Aorta (tissue), 5 donors: ENCODE measurements around the gene MTUS2. TPM values are rescaled to one million over a fixed set of nuclear protein-coding genes. Genes with fewer than 3 reads are reported as not detected.

Source experiments
- ATAC-seq: fragments of 200-7000 bp; cut with Tn5 transposase; one replicate; pipeline ENCODE4 v1.9.1; 2022; ENCODE audit warnings: moderate library complexity; ENCODE audit not compliant: low FRiP score
- DNase-seq, 2 donors: peaks; one replicate each; pipeline ENCODE4 v3.0.0-alpha.2; 2020
- H3K27ac ChIP-seq, 2 donors: one replicate each; pipeline ENCODE4 v1.5.1; 2013; ENCODE audit warnings: low read length in 2 of 2, mild to moderate bottlenecking in 2 of 2, moderate library complexity in 2 of 2, control low read depth in 1 of 2, inconsistent platforms in 1 of 2, low read depth in 1 of 2
- H3K27me3 ChIP-seq, 2 donors: one replicate each; pipeline ENCODE4 v1.6.1; 2013; ENCODE audit warnings: control low read depth in 1 of 2, low read length in 1 of 2, mild to moderate bottlenecking in 1 of 2, moderate library complexity in 1 of 2; ENCODE audit not compliant: insufficient read depth in 2 of 2, control insufficient read depth in 1 of 2
- H3K36me3 ChIP-seq, 2 donors: one replicate each; pipeline ENCODE4 v1.6.1; 2013; ENCODE audit warnings: control low read depth in 1 of 2, low read length in 1 of 2, mild to moderate bottlenecking in 1 of 2; ENCODE audit not compliant: insufficient read depth in 2 of 2, control insufficient read depth in 1 of 2
- H3K4me1 ChIP-seq, 2 donors: one replicate each; pipeline ENCODE4 v1.6.1; 2013; ENCODE audit warnings: low read length in 2 of 2, control low read depth in 1 of 2, mild to moderate bottlenecking in 1 of 2, moderate library complexity in 1 of 2; ENCODE audit not compliant: insufficient read depth in 2 of 2, control insufficient read depth in 1 of 2
- H3K4me3 ChIP-seq, 2 donors: one replicate each; pipeline ENCODE4 v1.5.1; 2013; ENCODE audit warnings: low read length in 2 of 2, control low read depth in 1 of 2, mild to moderate bottlenecking in 1 of 2
- H3K9me3 ChIP-seq: one replicate; pipeline ENCODE4 v1.6.1; 2013; ENCODE audit warnings: mild to moderate bottlenecking, low read length; ENCODE audit not compliant: control insufficient read depth
- WGBS, 2 donors: extraction: QIAGEN DNeasy Blood & Tissue Kit; methylation state at CpG; one replicate each; pipeline ENCODE4 v1.1.7; 2013; 5-methylcytosine and 5-hydroxymethylcytosine counted together
- intact Hi-C, 2 donors: fragments of 100-400 bp; cut with DNase I; formaldehyde crosslinking; loops; one replicate each; pipeline versions ENCODE4 v1.14.2 to v1.15.0; 2022
- polyA plus RNA-seq, 2 donors: library from polyadenylated mRNA; stranded (reverse); fragments of 200-250 nt; gene quantifications; one replicate each; pipeline ENCODE4 v1.2.3, GENCODE V29; 2013
- total RNA-seq, 2 donors: library from RNA; stranded (reverse); fragmentation: NEBNext Ultra II Directional; extraction: Animal tissue kit (Norgen Biotek cat#: 25700); gene quantifications; one replicate each; pipeline ENCODE4 v1.2.1, GENCODE V29; 2021
- donor health status: healthy with polysubstance abuse.
- donor health status: Bipolar disorder and iron deficiency.
- donor health status: DM: no; HTN: no; CAD: no.
- donor health status: DM: no; HTN: no; CAD: no.
- donor health status: DM: yes; HTN: yes; CAD: no.

The MTUS2 gene
- total and polyA plus RNA-seq, 4 donors: 3.5 to 12.1 (median 8.6) TPM

- H3K27ac ChIP-seq: no peak overlapping the region
- intact Hi-C loops: no loop called here
- 52 to 55% methylated on average over 3 of the region's 3 CpGs for WGBS, 2 donors
These were observed 471.9 kb downstream of the MTUS2 start for GRCh38 chr13:29292045-29292444.

GRCh38 chr13:29294821-29295220, 474.7 kb downstream of the MTUS2 start:
- Histone ChIP-seq H3K36me3 (no peaks in the 10 kb centered on the region), H3K27me3 (no peaks in the 10 kb centered on the region), H3K4me3 (no peak overlapping the region), H3K9me3 (no peaks in the 10 kb centered on the region), H3K27ac (no peak overlapping the region), H3K4me1 (no peaks in the 10 kb centered on the region)
- intact Hi-C loops: no loop called here
- ATAC-seq (no peak), DNase-seq (no peak)
- WGBS, 2 donors: 0% methylated on average over 1 of the region's 1 CpG

More at GRCh38 chr13:29292045-29292444, 471.9 kb downstream of the MTUS2 start:
- Histone ChIP-seq H3K9me3 (no peaks in the 10 kb centered on the region), H3K4me3 (no peak overlapping the region), H3K4me1 (no peaks in the 10 kb centered on the region), H3K36me3 (peaks cover 0 to 3% of the 10 kb centered on the region in 2 donors), H3K27me3 (no peaks in the 10 kb centered on the region)
- DNase-seq (no peak), ATAC-seq (no peak)

- DNase-seq (no peak), ATAC-seq (no peak)
- intact Hi-C loops: no loop called here
- Histone ChIP-seq H3K27ac (no peak overlapping the region), H3K36me3 (no peaks in the 10 kb centered on the region), H3K4me3 (no peak overlapping the region), H3K9me3 (no peaks in the 10 kb centered on the region), H3K4me1 (no peaks in the 10 kb centered on the region), H3K27me3 (no peaks in the 10 kb centered on the region)
- WGBS, 2 donors: 70 to 86% methylated on average over 1 of the region's 1 CpG
These were observed 480.9 kb downstream of the MTUS2 start for GRCh38 chr13:29301027-29301426.

- no peaks in the 10 kb centered on the region for H3K9me3 ChIP-seq
- DNase-seq: no peak
- H3K36me3 ChIP-seq: no peaks in the 10 kb centered on the region
- H3K4me1 ChIP-seq: no peaks in the 10 kb centered on the region
- H3K4me3 ChIP-seq: no peak overlapping the region
- H3K27ac ChIP-seq: no peak overlapping the region
- intact Hi-C loops: no loop called here
- no peak for ATAC-seq
- no peaks in the 10 kb centered on the region for H3K27me3 ChIP-seq
These were observed 484.0 kb downstream of the MTUS2 start for GRCh38 chr13:29304148-29304547.

- intact Hi-C loops: no loop called here
- H3K9me3 ChIP-seq: no peaks in the 10 kb centered on the region
- H3K4me3 ChIP-seq: no peak overlapping the region
- no peaks in the 10 kb centered on the region for H3K27me3 ChIP-seq
- WGBS, 2 donors: 80 to 90% methylated on average over 2 of the region's 2 CpGs
- H3K4me1 ChIP-seq: no peaks in the 10 kb centered on the region
- ATAC-seq: no peak
- no peak for DNase-seq
- H3K36me3 ChIP-seq: no peaks in the 10 kb centered on the region
- no peak overlapping the region for H3K27ac ChIP-seq
These were observed 490.7 kb downstream of the MTUS2 start for GRCh38 chr13:29310806-29311205.

- intact Hi-C loops: no loop called here
- ATAC-seq (no peak), DNase-seq (no peak)
- Histone ChIP-seq H3K4me1 (peaks cover 0 to 2% of the 10 kb centered on the region in 2 donors), H3K9me3 (no peaks in the 10 kb centered on the region), H3K36me3 (no peaks in the 10 kb centered on the region), H3K27ac (no peak overlapping the region), H3K27me3 (no peaks in the 10 kb centered on the region), H3K4me3 (no peak overlapping the region)
- WGBS, 2 donors: 80 to 85% methylated on average over 2 of the region's 2 CpGs
These were observed 495.7 kb downstream of the MTUS2 start for GRCh38 chr13:29315847-29316246.

GRCh38 chr13:29317828-29318227, 497.7 kb downstream of the MTUS2 start:
- 48 to 54% methylated on average over 5 of the region's 5 CpGs for WGBS, 2 donors
- Histone ChIP-seq H3K4me1 (peaks cover 0 to 2% of the 10 kb centered on the region in 2 donors), H3K27me3 (no peaks in the 10 kb centered on the region), H3K27ac (no peak overlapping the region), H3K36me3 (no peaks in the 10 kb centered on the region), H3K9me3 (no peaks in the 10 kb centered on the region), H3K4me3 (no peak overlapping the region)
- DNase-seq (no peak), ATAC-seq (no peak)
- intact Hi-C loops: no loop called here

GRCh38 chr13:29318741-29319140, 498.6 kb downstream of the MTUS2 start:
- H3K36me3 ChIP-seq: no peaks in the 10 kb centered on the region
- ATAC-seq: no peak
- 6 to 8% methylated on average over 6 of the region's 6 CpGs for WGBS, 2 donors
- intact Hi-C loops: no loop called here
- peaks cover 0 to 2% of the 10 kb centered on the region in 2 donors for H3K4me1 ChIP-seq
- H3K27me3 ChIP-seq: no peaks in the 10 kb centered on the region
- no peaks in the 10 kb centered on the region for H3K9me3 ChIP-seq
- no peak overlapping the region for H3K4me3 ChIP-seq
- peak overlapping the region in 1 of 2 donors; percentile 52 for H3K27ac ChIP-seq
- no peak for DNase-seq

- Histone ChIP-seq H3K4me1 (peaks cover 0 to 2% of the 10 kb centered on the region in 2 donors), H3K27me3 (no peaks in the 10 kb centered on the region), H3K27ac (no peak overlapping the region), H3K4me3 (no peak overlapping the region), H3K36me3 (no peaks in the 10 kb centered on the region), H3K9me3 (no peaks in the 10 kb centered on the region)
- ATAC-seq (no peak), DNase-seq (no peak)
- WGBS, 2 donors: 49 to 61% methylated on average over 9 of the region's 9 CpGs
- intact Hi-C loops: no loop called here
These were observed 499.3 kb downstream of the MTUS2 start for GRCh38 chr13:29319451-29319850.
